GM12891 (cell line): ENCODE results near the gene IFITM5.

Experiments
- POLR2A ChIP-seq: IDR thresholded peaks from 2 replicates; pipeline ENCODE4 v1.6.1; 2011; ENCODE audit warnings: low read depth, low read length, control low read depth
- POLR2AphosphoS5 ChIP-seq: IDR thresholded peaks from 2 replicates; pipeline ENCODE4 v1.6.1; 2011; ENCODE audit warnings: low read depth, low read length, control low read depth
- SPI1 ChIP-seq: IDR thresholded peaks from 2 replicates; pipeline ENCODE4 v1.6.1; 2011; ENCODE audit warnings: low read depth, low read length, control low read depth
- TAF1 ChIP-seq: IDR thresholded peaks from 2 replicates; pipeline ENCODE4 v1.6.1; 2011; ENCODE audit warnings: low read depth, low read length, control low read depth

DNA sequence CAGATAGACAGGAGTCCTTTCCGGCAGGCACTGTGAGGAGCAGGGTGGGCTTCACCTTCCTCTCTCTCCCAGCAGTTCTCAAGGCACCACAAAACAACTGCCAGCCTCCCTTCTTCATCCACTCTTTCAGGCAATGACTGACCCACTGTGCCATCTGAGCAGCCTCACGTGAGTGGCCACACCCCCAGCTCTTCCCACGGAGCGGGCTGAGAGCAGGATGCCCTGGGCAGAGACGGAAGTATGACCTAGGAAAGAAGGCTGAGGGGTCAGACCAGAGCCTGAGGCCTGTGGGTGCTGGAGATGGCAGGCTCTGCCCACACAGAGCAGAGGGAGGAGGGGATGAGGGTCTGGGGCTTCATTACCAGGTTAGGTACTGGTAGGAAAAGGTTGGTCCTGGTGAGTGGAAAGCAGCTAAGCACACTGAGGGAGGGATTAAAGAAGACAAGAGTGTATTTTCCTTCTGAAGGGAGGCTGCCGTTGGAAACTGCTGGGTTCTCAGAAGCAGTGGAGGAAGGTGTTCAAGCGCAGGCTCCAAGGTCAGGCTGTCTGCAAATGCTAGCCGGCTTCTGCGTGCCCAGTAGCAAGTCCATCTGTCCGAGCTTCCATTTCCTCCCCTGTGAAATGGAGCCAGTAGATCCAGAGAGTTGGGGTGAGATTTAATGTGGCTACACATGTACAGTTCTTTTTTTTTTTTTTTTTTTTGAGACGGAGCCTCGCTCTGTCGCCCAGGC, 16.5 kb downstream of the IFITM5 start:
- TF ChIP-seq POLR2A, result no peak
- no peak for TF ChIP-seq POLR2AphosphoS5
- no peak for TF ChIP-seq TAF1
- no peak for TF ChIP-seq SPI1
